Central memory CD8-positive, alpha-beta T cell (primary cell): Measurements from ENCODE around the gene KCND2.
"Not testable (repeated sequence)": the region's sequence is repeated elsewhere in the genome, so short reads cannot be mapped to it uniquely, and the experiment has no call there.

Source experiments
- ATAC-seq: fragments of 150-1000 bp; cut with Tn5 transposase; replicated peaks from 2 replicates; pipeline ENCODE4 v1.10.0; 2022; ENCODE audit warnings: mild to moderate bottlenecking, moderate FRiP score, moderate number of reproducible peaks; ENCODE audit not compliant: poor library complexity, severe bottlenecking; ENCODE audit errors: extremely low read depth
- DNase-seq, 2 donors: peaks; one replicate each; pipeline ENCODE4 v3.0.0; 2021; ENCODE audit warnings: low spot score in 2 of 2
- H3K27ac Mint-ChIP-seq: one replicate; pipeline ENCODE4 v1.8.0; 2022; ENCODE audit warnings: low read depth, mild to moderate bottlenecking, moderate library complexity, mixed read lengths
- H3K27me3 Mint-ChIP-seq: one replicate; pipeline ENCODE4 v1.8.0; 2022; ENCODE audit warnings: mixed read lengths
- H3K36me3 Mint-ChIP-seq: one replicate; pipeline ENCODE4 v1.8.0; 2022; ENCODE audit warnings: mild to moderate bottlenecking, moderate library complexity, mixed read lengths; ENCODE audit not compliant: insufficient read depth
- H3K4me1 Mint-ChIP-seq: one replicate; pipeline ENCODE4 v1.8.0; 2022; ENCODE audit warnings: mixed read lengths
- H3K4me3 Mint-ChIP-seq: one replicate; pipeline ENCODE4 v1.8.0; 2022; ENCODE audit warnings: mild to moderate bottlenecking, moderate library complexity, mixed read lengths
- H3K9me3 Mint-ChIP-seq: one replicate; pipeline ENCODE4 v1.8.0; 2022; ENCODE audit warnings: mixed read lengths

The KCND2 gene

DNA sequence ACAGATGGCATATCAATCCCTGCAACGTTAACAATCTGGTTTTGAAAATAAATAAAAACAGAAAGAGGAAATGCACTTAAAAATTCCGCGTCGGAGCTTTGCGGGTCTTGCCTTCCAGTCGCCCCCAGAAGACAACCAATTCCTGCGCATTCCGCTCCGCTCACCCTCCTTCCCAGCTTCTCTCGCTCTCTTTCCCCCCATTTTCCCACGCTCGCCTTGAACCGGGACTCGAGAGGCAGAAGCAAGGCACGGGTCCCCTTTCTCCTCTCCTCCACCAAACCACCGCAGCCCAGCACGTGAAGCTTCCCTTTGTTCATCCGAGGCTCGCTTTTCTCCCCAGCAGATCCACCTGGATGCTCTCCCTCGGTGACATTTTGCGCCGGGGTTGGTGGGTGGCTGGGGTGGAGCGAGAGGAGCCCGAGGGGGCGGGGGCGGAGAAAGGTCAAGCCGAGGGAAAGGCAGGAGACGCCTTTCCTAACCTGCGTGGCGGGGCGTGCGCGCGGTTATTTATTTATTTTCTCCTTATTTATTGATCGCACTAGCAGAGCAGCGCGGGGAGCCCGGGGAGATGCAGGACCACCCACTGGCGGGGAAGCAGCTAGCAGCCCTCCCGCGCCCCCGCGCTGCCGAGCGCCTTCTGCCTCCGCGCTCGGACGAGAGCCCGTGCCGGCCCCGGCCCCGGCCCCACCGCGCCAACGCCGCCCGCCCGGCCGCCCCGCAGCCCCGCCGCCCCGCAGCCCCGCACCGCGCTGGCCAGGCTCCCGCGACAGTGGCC is at the start of gene KCND2:
Gene KCND2, plus strand, starts transcription at position 475 of the 775 bp plus-strand sequence.
- no peak within 1 kb of the TSS for H3K4me3 Mint-ChIP-seq
- no peak within 1 kb of the TSS for H3K27ac Mint-ChIP-seq
- no peaks in the 10 kb centered on the region for H3K4me1 Mint-ChIP-seq
- H3K36me3 Mint-ChIP-seq = no peaks in the 10 kb centered on the region
- ATAC-seq = no peak
- peaks cover 9% of the 10 kb centered on the region for H3K9me3 Mint-ChIP-seq
- no peak for DNase-seq
- H3K27me3 Mint-ChIP-seq = no peaks in the 10 kb centered on the region

DNA sequence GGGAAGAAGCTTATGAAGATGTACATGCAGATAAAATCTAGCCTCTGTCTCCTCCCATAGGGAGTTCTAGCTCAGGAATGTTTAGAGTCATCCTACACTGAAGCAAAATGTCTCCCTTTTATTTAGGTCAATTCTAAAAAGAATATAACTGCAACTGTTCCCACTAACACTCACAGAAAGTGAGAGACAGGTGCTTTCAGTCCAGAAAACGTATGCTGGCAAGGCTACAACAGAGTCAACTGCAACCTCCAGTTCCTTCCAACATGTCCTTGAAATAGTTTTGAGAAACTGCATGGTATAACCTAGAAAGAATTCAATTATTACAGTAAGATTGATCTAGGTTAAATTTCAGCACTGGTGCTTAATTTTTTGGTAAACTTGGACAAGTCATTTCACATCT is 46.8 kb upstream of the KCND2 start:
- no peak overlapping the region for H3K27ac Mint-ChIP-seq
- ATAC-seq (no peak), DNase-seq (no peak)
- peaks cover 32% of the 10 kb centered on the region for H3K9me3 Mint-ChIP-seq
- no peak overlapping the region for H3K4me3 Mint-ChIP-seq
- H3K36me3 Mint-ChIP-seq = no peaks in the 10 kb centered on the region
- no peaks in the 10 kb centered on the region for H3K4me1 Mint-ChIP-seq
- H3K27me3 Mint-ChIP-seq = no peaks in the 10 kb centered on the region

DNA sequence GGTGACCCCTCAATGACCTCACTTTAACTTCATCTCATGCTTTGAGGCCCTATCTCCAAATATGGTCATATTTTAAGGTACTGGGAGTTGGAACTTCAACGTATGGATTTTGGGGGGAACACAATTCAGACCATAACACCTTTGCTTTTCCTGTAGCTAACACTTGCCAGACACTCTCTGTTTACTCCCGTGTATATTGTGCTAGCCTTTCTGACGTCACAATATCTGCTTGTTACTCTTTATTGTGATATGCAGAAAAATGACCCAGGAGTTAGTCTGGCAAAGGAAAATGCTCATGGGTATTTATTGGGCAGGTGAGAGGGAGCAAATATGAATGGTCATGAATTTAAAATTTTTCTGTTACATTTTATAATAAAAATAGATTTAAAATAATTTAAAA is 45.7 kb upstream of the KCND2 start:
- peaks cover 34% of the 10 kb centered on the region for H3K9me3 Mint-ChIP-seq
- no peaks in the 10 kb centered on the region for H3K36me3 Mint-ChIP-seq
- no peak for DNase-seq
- no peaks in the 10 kb centered on the region for H3K27me3 Mint-ChIP-seq
- no peak for ATAC-seq
- no peak overlapping the region for H3K4me3 Mint-ChIP-seq
- no peaks in the 10 kb centered on the region for H3K4me1 Mint-ChIP-seq
- no peak overlapping the region for H3K27ac Mint-ChIP-seq

DNA sequence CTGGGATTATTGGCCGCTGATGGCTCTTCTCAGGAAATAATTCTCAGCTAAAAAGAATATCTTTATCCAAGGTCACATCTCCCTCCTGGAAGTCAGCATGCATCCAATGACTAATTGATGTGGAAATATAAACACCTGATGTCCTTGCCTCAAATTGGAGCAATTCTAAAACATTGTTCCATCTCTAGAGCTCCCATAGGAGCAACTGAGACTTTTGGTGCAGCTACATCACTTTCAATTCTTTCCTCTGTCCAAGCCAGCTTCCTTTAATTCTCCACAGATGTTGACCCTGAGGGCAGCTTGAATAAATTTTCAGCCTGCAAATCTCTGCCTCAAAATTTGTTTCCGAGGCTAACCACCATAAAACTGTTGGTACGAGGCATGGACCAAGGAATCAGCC is 43.9 kb upstream of the KCND2 start:
- Mint-ChIP-seq H3K27me3 (no peaks in the 10 kb centered on the region), H3K9me3 (peaks cover 39% of the 10 kb centered on the region), H3K27ac (no peak overlapping the region), H3K4me1 (no peaks in the 10 kb centered on the region), H3K4me3 (no peak overlapping the region), H3K36me3 (no peaks in the 10 kb centered on the region)
- DNase-seq (no peak), ATAC-seq (no peak)

DNA sequence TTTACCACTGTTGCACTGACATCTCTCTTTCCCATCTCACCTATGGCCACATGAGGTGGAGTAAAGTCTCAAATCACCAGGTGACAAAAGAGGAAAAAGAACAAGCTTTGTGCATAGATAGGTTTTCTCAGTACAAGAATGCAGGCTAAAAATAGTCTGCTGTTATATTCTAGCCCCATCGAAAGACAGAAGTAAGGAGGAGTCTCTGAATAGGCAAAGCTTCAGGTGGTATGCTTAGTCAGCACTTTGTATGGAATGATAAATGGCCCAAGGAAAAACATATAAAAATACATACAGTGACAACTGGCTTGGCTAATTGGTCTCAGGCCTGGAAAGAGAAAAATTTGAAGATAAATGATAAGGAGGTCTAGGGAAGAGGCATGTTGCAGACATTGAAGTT is 39.6 kb upstream of the KCND2 start:
- H3K27ac Mint-ChIP-seq = no peak overlapping the region
- H3K36me3 Mint-ChIP-seq = no peaks in the 10 kb centered on the region
- DNase-seq = no peak
- peaks cover 31% of the 10 kb centered on the region for H3K9me3 Mint-ChIP-seq
- H3K4me3 Mint-ChIP-seq = no peak overlapping the region
- no peaks in the 10 kb centered on the region for H3K4me1 Mint-ChIP-seq
- no peak for ATAC-seq
- no peaks in the 10 kb centered on the region for H3K27me3 Mint-ChIP-seq

DNA sequence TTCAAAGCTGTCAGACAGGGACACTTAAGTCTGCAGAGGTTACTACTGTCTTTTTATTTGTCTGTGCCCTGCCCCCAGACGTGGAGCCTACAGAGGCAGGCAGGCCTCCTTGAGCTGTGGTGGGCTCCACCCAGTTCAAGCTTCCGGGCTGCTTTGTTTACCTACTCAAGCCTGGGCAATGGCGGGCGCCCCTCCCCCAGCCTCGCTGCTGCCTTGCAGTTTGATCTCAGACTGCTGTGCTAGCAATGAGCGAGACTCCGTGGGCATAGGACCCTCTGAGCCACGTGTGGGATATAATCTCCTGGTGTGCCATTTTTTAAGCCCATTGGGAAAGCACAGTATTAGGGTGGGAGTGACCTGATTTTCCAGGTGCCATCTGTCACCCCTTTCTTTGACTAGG is 32.6 kb upstream of the KCND2 start:
- not testable (repeated sequence) for DNase-seq

DNA sequence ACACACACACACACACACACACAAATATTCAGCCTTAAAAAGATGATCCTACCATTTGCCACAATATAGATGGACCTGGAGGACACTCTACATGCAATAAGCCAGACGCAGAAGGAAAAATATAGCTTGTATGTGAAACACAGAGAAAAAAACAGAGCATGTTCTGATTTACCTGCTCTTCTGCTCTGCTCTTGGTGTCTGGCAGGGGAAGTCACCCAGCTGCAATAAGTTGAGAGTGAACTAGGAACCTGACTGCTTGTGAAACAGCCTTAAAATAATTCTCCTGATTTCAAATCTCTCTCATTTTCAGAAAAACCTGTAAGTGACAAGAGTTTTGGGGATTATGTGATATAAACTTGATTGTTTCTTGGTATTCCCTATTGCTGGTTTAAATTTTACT is 31.0 kb upstream of the KCND2 start:
- DNase-seq (no peak), ATAC-seq (no peak)
- Mint-ChIP-seq H3K27me3 (no peaks in the 10 kb centered on the region), H3K36me3 (no peaks in the 10 kb centered on the region), H3K4me3 (no peak overlapping the region), H3K27ac (no peak overlapping the region), H3K9me3 (peaks cover 19% of the 10 kb centered on the region), H3K4me1 (no peaks in the 10 kb centered on the region)

More for the DNA sequence above, 32.6 kb upstream of the KCND2 start:
- H3K4me1 Mint-ChIP-seq, H3K4me3 Mint-ChIP-seq, H3K27ac Mint-ChIP-seq, H3K36me3 Mint-ChIP-seq, ATAC-seq, H3K27me3 Mint-ChIP-seq: not testable (repeated sequence)
- H3K9me3 Mint-ChIP-seq = peaks cover 19% of the 10 kb centered on the region

DNA sequence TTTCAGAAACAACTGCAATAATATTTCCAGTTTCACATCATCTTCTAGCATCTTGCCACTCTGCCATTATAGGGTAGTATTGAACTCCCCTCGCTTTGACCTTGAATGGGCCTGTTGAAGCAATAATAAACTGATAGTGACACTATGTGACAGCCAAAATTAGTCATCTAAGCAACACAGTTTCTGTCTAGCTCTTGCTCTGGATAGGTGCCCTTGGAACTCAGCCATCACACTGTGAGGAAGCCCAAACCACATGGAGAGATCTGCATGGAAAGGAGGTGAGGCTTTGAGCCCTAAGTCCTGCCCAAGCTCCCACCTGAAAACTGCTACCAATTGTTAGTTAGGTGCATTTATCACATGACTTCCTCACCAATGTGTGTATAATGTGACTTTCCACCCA is 18.1 kb upstream of the KCND2 start:
- Mint-ChIP-seq H3K9me3 (peaks cover 11% of the 10 kb centered on the region), H3K4me3 (no peak overlapping the region), H3K27ac (no peak overlapping the region), H3K36me3 (no peaks in the 10 kb centered on the region), H3K4me1 (no peaks in the 10 kb centered on the region), H3K27me3 (no peaks in the 10 kb centered on the region)
- ATAC-seq = no peak
- no peak for DNase-seq

DNA sequence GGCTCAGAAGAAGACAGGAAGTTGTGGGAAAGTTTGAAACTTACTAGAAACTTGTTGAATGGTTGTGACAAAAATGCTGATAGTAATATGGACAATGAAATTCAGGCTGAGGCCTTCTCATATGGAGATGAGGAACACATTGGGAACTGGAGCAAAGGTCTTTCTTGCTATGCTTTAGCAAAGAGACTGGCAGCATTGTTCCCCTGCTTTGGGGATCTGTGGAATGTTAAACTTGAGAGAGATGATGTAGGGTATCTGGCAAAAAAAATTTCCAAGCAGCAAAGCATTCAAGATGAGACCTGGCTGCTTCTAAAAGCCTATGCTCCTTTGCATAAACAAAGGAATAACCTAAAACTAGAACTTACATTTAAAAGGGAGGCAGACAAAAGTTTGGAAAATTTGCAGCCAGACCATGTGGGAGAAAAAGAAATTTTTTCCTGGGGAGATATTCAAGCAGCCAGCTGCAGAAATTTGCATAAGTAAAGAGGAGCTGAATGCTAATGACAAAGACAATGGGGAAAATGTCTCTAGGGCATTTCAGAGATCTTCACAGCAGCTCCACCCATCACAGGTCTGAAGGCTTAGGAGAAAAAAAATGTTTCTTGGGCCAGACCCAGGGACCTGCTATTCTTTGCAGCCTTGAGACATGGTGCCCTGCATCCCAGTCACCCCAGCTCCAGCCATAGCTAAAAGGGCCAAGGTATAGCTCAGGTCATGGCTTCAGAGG is 16.5 kb upstream of the KCND2 start:
- H3K4me1 Mint-ChIP-seq = no peaks in the 10 kb centered on the region
- peaks cover 16% of the 10 kb centered on the region for H3K9me3 Mint-ChIP-seq
- H3K36me3 Mint-ChIP-seq = no peaks in the 10 kb centered on the region
- no peaks in the 10 kb centered on the region for H3K27me3 Mint-ChIP-seq
- no peak overlapping the region for H3K4me3 Mint-ChIP-seq
- no peak for DNase-seq
- no peak for ATAC-seq
- no peak overlapping the region for H3K27ac Mint-ChIP-seq

DNA sequence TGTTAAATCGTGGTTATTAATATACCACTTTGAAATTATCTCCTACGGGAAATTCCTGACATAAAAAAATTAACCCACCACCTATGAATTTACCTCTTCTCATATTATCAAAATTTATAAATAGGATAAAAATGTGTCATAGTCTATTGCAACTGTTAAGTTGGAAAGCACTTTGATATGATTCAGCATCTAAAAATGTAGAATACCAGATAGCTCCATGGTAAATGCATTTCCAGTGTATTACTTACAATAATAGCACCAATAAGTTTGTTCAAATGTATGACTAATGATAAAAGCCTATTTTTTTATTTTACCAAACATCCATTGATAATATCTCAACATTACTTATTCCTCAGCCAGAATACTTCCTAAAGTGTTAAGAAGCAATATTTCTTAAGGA is 13.6 kb upstream of the KCND2 start:
- no peak overlapping the region for H3K4me3 Mint-ChIP-seq
- H3K36me3 Mint-ChIP-seq = no peaks in the 10 kb centered on the region
- H3K4me1 Mint-ChIP-seq = no peaks in the 10 kb centered on the region
- DNase-seq = no peak
- H3K27me3 Mint-ChIP-seq = no peaks in the 10 kb centered on the region
- H3K9me3 Mint-ChIP-seq = peaks cover 7% of the 10 kb centered on the region
- H3K27ac Mint-ChIP-seq = no peak overlapping the region
- no peak for ATAC-seq

DNA sequence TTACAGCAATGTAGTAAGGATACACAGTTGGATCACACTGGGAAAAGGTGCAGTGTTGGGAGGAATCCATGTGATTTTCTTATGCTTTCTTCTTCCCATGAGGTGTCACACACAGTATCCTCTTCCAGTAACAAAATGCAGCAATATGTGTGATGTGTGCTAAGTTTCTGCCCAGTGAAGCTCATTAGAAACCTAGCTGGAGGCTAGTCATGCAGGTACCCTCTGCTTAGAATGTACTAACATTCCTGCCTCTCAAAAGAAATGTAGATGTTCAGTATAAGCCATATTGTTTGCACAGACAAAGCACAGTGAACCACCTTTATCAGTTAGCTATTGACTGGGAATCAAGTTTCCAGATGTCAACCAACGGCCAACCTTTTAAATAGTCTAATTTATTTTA is 12.9 kb upstream of the KCND2 start:
- peaks cover 5% of the 10 kb centered on the region for H3K9me3 Mint-ChIP-seq
- no peaks in the 10 kb centered on the region for H3K27me3 Mint-ChIP-seq
- H3K4me1 Mint-ChIP-seq = no peaks in the 10 kb centered on the region
- DNase-seq = no peak
- no peak overlapping the region for H3K4me3 Mint-ChIP-seq
- H3K27ac Mint-ChIP-seq = no peak overlapping the region
- no peaks in the 10 kb centered on the region for H3K36me3 Mint-ChIP-seq
- no peak for ATAC-seq

DNA sequence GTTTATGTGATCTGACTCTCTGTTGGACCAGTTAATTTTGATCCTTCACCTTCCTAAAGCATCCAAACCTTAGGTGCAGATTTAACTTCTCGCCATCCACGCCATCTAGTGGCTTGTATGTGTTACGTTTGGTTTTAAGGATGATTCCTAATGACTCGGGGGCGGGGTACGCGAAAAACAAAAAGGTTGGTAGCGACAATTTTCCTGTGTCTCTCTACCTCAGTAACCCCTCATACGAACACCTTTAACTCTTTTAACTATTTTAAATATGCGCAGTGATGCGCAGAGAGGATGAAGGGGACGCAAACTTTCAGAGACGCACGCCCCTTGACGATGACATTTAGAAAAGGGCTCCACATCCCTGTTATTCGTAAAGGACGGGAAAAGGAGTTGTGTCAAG is 714 bp upstream of the KCND2 start:
- no peak overlapping the region for H3K27ac Mint-ChIP-seq
- no peak overlapping the region for H3K4me3 Mint-ChIP-seq
- no peak for ATAC-seq
- H3K27me3 Mint-ChIP-seq = no peaks in the 10 kb centered on the region
- no peaks in the 10 kb centered on the region for H3K4me1 Mint-ChIP-seq
- DNase-seq = no peak
- peaks cover 9% of the 10 kb centered on the region for H3K9me3 Mint-ChIP-seq
- H3K36me3 Mint-ChIP-seq = no peaks in the 10 kb centered on the region

DNA sequence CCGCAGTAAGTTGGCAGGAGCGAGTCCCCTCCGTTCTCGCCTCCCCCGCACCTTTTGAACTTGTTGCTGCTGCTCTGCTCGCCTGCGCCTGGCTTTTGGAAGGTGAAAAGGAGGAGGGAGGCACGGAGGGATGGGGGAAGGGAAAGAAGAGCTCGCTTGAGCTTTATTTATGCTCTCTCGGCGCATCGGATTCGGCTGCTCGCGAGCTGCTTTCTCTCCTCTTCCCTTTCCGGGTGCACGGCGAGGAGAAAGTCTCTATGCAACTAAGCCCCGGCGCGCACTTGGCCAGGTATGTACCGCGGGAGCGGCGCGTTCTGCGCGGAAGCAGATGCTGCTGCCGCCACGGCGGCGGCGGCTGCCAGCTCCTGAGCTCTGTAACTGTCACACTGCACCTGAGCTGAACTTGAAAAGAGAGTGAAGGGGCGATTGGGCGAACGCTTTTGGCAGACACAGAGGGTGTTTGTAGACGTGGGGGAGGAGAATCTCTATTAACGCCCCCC is 551 bp downstream of the KCND2 start:
- Mint-ChIP-seq H3K4me3 (no peak overlapping the region), H3K9me3 (peaks cover 9% of the 10 kb centered on the region), H3K27me3 (no peaks in the 10 kb centered on the region), H3K27ac (no peak overlapping the region), H3K36me3 (no peaks in the 10 kb centered on the region), H3K4me1 (no peaks in the 10 kb centered on the region)
- DNase-seq (no peak), ATAC-seq (no peak)
